H1 (cell line): Measurements from ENCODE around the gene DNAJC9. TPM values are rescaled to one million over a fixed set of nuclear protein-coding genes. Genes with fewer than 3 reads are reported as not detected.

ENCODE experiments used
- BACH1 ChIP-seq: IDR thresholded peaks from 2 replicates; pipeline ENCODE4 v1.6.1; 2012; ENCODE audit warnings: low read length, improper control_type of control experiment
- CHD1 ChIP-seq: IDR thresholded peaks from 2 replicates; pipeline ENCODE4 v1.6.1; 2012; ENCODE audit warnings: low read depth, low read length, improper control_type of control experiment
- CHD2 ChIP-seq: IDR thresholded peaks from 2 replicates; pipeline ENCODE4 v1.6.1; 2012; ENCODE audit warnings: low read length, improper control_type of control experiment
- CREB1 ChIP-seq: IDR thresholded peaks from 2 replicates; pipeline ENCODE4 v1.6.1; 2012; ENCODE audit warnings: inconsistent platforms
- EGR1 ChIP-seq: IDR thresholded peaks from 2 replicates; pipeline ENCODE4 v1.6.1; 2011; ENCODE audit warnings: low read depth, low read length, borderline replicate concordance
- FOSL1 ChIP-seq: IDR thresholded peaks from 2 replicates; pipeline ENCODE4 v1.6.1; 2011; ENCODE audit warnings: mild to moderate bottlenecking, low read depth, low read length, moderate library complexity; ENCODE audit not compliant: insufficient read depth
- GABPA ChIP-seq: IDR thresholded peaks from 2 replicates; pipeline ENCODE4 v1.6.1; 2011; ENCODE audit warnings: mild to moderate bottlenecking, low read length, moderate library complexity, borderline replicate concordance; ENCODE audit not compliant: insufficient read depth
- HDAC2 ChIP-seq, 2 experiments: fragments of 300-600 bp in 1 of 2; sonication (generic) in 1 of 2; IDR thresholded peaks; 2 replicates each; pipeline ENCODE4 v1.6.1; 2011 to 2012; ENCODE audit warnings: low read depth in 2 of 2, low read length in 2 of 2, mild to moderate bottlenecking in 2 of 2, moderate library complexity in 2 of 2, borderline replicate concordance in 1 of 2, inconsistent platforms in 1 of 2
- JUND ChIP-seq: IDR thresholded peaks from 2 replicates; pipeline ENCODE4 v1.6.1; 2011; ENCODE audit warnings: mild to moderate bottlenecking, improper control_type of control experiment, low read length
- KDM1A ChIP-seq: fragments of 200-600, 300-600 bp; sonication (generic); IDR thresholded peaks from 2 replicates; pipeline ENCODE4 v1.7.1; 2016; ENCODE audit warnings: mild to moderate bottlenecking, low read length, borderline replicate concordance
- KDM5A ChIP-seq: fragments of 200-600 bp; IDR thresholded peaks from 2 replicates; pipeline ENCODE4 v1.7.1; 2012; ENCODE audit warnings: mild to moderate bottlenecking, low read length, inconsistent platforms, mixed read lengths
- PHF8 ChIP-seq: fragments of 200-600 bp; sonication (generic); conservative IDR thresholded peaks from 2 replicates; pipeline ENCODE4 v1.7.1; 2012; ENCODE audit warnings: low read depth, mild to moderate bottlenecking, inconsistent platforms, low read length, moderate library complexity
- POLR2AphosphoS5 ChIP-seq: IDR thresholded peaks from 2 replicates; pipeline ENCODE4 v1.6.1; 2011; ENCODE audit warnings: low read depth, low read length
- RXRA ChIP-seq: IDR thresholded peaks from 2 replicates; pipeline ENCODE4 v1.6.1; 2011; ENCODE audit warnings: low read depth, mild to moderate bottlenecking, low read length, moderate library complexity; ENCODE audit not compliant: insufficient read depth
- SIX5 ChIP-seq: IDR thresholded peaks from 2 replicates; pipeline ENCODE4 v1.6.1; 2011; ENCODE audit warnings: mild to moderate bottlenecking, low read depth, low read length
- SRF ChIP-seq: IDR thresholded peaks from 2 replicates; pipeline ENCODE4 v1.6.1; 2011; ENCODE audit warnings: mild to moderate bottlenecking, low read depth, low read length, moderate library complexity
- TAF1 ChIP-seq: IDR thresholded peaks from 2 replicates; pipeline ENCODE4 v1.6.1; 2011; ENCODE audit warnings: mild to moderate bottlenecking, low read depth, low read length
- TAF7 ChIP-seq: optimal IDR thresholded peaks from 2 replicates; pipeline ENCODE3; 2011; ENCODE audit warnings: low read depth, mild to moderate bottlenecking, inconsistent platforms, low read length, moderate library complexity, borderline replicate concordance
- TEAD4 ChIP-seq: IDR thresholded peaks from 2 replicates; pipeline ENCODE4 v1.6.1; 2012; ENCODE audit warnings: low read depth, low read length, inconsistent platforms, mixed read lengths
- YY1 ChIP-seq: IDR thresholded peaks from 2 replicates; pipeline ENCODE4 v1.6.1; 2011; ENCODE audit warnings: low read depth, mild to moderate bottlenecking, low read length
- polyA plus RNA-seq, 7 experiments: library from polyadenylated mRNA; depleted of rRNA in 3 of 7; stranded (reverse) in 5 of 7; unstranded in 2 of 7; fragments of >200 nt in 5 of 7; fragments of 200-250 nt in 2 of 7; gene quantifications; 1 replicate in 5 of 7; 2 replicates in 1 of 7; 4 replicates in 1 of 7; pipeline versions ENCODE4 v1.2.1 to v1.2.3, GENCODE V29; 2011 to 2013; ENCODE audit warnings: missing spikeins in 2 of 7, mixed read lengths in 2 of 7
- total RNA-seq: library from RNA; stranded (reverse); fragmentation: NEBNext Ultra II Directional; extraction: Animal tissue kit (Norgen Biotek cat#: 25700); gene quantifications from 2 replicates; pipeline ENCODE4 v1.2.1, GENCODE V29; 2021
- TF ChIP-seq, protein P1 (sequence below): IDR thresholded peaks from 2 replicates; pipeline ENCODE4 v1.6.1; 2012; ENCODE audit warnings: inconsistent platforms
- TF ChIP-seq, protein P2 (sequence below): IDR thresholded peaks from 2 replicates; pipeline ENCODE4 v1.6.1; 2012; ENCODE audit warnings: inconsistent platforms
- TF ChIP-seq, protein P3 (sequence below): IDR thresholded peaks from 2 replicates; pipeline ENCODE4 v1.6.1; 2011; ENCODE audit warnings: low read length, improper control_type of control experiment

The DNAJC9 gene
- total and polyA plus RNA-seq, 2 of the 8 experiments (the other 6 are each of a cell fraction or from before 2014, with no cell fraction given), result 26.0 to 32.2 TPM

DNA sequence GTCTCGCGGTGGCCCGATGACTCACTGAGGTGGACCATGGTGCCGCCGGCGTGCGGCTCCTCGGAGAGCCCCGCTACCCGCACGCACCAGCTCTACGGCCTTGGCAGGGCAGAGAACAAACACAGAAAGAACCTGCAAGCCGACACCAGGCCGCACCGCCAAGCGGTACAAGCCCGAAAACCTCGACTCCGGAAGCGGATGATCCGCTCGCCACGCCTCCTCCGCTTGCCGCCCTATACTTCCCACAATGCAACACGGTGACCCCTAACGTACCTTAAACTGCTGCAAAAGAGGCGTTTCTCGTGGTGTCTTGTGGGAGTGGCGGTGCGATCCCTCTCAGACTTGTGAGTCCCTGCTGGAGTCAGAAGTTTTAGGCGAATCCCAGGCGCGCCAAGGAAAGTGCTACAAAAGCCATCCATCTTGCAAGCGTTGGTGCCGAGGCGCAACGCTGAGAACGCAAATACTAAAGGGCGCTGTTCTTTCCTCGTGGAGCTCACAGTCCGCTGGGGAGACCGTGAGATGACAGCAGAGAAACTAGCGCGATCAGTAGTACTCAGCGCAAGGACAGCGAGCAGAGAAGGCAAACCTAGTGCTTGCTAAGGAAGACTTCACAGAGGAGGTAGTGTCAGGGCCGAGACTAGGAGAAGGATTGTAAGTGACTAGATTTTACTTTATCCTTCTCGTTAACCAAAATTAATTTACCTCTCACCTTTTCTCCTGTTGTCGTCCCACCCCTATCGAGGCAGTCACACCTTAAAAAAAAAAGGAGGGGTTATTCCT is 5.6 kb upstream of the DNAJC9 start, which contains the start of gene MRPS16 (continued):
- no peak for TF ChIP-seq EGR1
- TF ChIP-seq YY1, result peak; percentile 84
- no peak for TF ChIP-seq FOSL1
- TF ChIP-seq POLR2AphosphoS5, result peak; percentile 90
- TF ChIP-seq, protein P1, sequence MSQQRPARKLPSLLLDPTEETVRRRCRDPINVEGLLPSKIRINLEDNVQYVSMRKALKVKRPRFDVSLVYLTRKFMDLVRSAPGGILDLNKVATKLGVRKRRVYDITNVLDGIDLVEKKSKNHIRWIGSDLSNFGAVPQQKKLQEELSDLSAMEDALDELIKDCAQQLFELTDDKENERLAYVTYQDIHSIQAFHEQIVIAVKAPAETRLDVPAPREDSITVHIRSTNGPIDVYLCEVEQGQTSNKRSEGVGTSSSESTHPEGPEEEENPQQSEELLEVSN, result 0 out of 2 replicates have a peak, but pooled peaks have one; percentile 42
- no peak for TF ChIP-seq TEAD4
- no peak for TF ChIP-seq KDM1A
- TF ChIP-seq KDM5A, result no peak
- peak; percentile 56; the same call in 1 of the 2 replicates for TF ChIP-seq CREB1
- no peak for TF ChIP-seq BACH1
- no peak; the same call in 1 of the 2 replicates for TF ChIP-seq GABPA
- TF ChIP-seq, protein P2, sequence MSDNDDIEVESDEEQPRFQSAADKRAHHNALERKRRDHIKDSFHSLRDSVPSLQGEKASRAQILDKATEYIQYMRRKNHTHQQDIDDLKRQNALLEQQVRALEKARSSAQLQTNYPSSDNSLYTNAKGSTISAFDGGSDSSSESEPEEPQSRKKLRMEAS, result peak; percentile 79
- no peak; the same call in 1 of the 2 replicates for TF ChIP-seq JUND
- no peak; the same call in 1 of the 2 replicates for TF ChIP-seq CHD1
- TF ChIP-seq PHF8, result peak; percentile 87
- peak; percentile 3; the same call in 1 of the 2 replicates for TF ChIP-seq SIX5
- TF ChIP-seq, protein P3, sequence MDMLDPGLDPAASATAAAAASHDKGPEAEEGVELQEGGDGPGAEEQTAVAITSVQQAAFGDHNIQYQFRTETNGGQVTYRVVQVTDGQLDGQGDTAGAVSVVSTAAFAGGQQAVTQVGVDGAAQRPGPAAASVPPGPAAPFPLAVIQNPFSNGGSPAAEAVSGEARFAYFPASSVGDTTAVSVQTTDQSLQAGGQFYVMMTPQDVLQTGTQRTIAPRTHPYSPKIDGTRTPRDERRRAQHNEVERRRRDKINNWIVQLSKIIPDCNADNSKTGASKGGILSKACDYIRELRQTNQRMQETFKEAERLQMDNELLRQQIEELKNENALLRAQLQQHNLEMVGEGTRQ, result no peak
- TF ChIP-seq HDAC2 (IDR thresholded peaks at IDR 0.05; ENCODE audit: borderline replicate concordance in 1 of 2, low read depth in 2 of 2, low read length in 2 of 2), result no peak
- no peak; the same call in 1 of the 2 replicates for TF ChIP-seq CHD2
- no peak for TF ChIP-seq SRF
- peak; percentile 94 for TF ChIP-seq TAF1
- TF ChIP-seq RXRA, result no peak
- TF ChIP-seq TAF7, result peak; percentile 75
